GM23338 (cell line): ENCODE results near the gene OSBPL3. TPM values are rescaled to one million over a fixed set of nuclear protein-coding genes. Genes with fewer than 3 reads are reported as not detected.

ENCODE experiments used
- ATAC-seq: fragments of 200-7000 bp; cut with Tn5 transposase; 3 replicates; pipeline ENCODE4 v1.9.1; 2020
- DNase-seq: peaks from one replicate; pipeline ENCODE4 v3.0.0-alpha.2; 2015; ENCODE audit warnings: low spot score
- H2AFZ ChIP-seq: fragments of 200-600 bp; sonication (generic); 2 replicates; pipeline ENCODE4 v1.8.0; 2016; ENCODE audit warnings: antibody characterized with exemption, mild to moderate bottlenecking, moderate library complexity
- H3F3A ChIP-seq: fragments of 200-600 bp; sonication (generic); replicated peaks from 2 replicates; pipeline ENCODE4 v1.8.0; 2017; ENCODE audit warnings: antibody characterized with exemption, mixed run types, low read depth
- H3K27ac ChIP-seq: fragments of 200-600 bp; sonication (generic); 2 replicates; pipeline ENCODE4 v1.6.1; 2016; ENCODE audit warnings: low read depth
- H3K27me3 ChIP-seq: fragments of 200-600 bp; sonication (generic); 2 replicates; pipeline ENCODE4 v1.8.0; 2016; ENCODE audit warnings: mild to moderate bottlenecking, mixed run types, moderate library complexity; ENCODE audit not compliant: insufficient read depth
- H3K36me3 ChIP-seq: fragments of 200-600 bp; sonication (generic); 2 replicates; pipeline ENCODE4 v1.8.0; 2016; ENCODE audit warnings: mild to moderate bottlenecking; ENCODE audit not compliant: insufficient read depth
- H3K4me1 ChIP-seq: fragments of 200-600 bp; sonication (generic); 2 replicates; pipeline ENCODE4 v1.8.0; 2016; ENCODE audit warnings: mild to moderate bottlenecking, moderate library complexity; ENCODE audit not compliant: insufficient read depth
- H3K4me2 ChIP-seq: fragments of 200-600 bp; sonication (generic); 2 replicates; pipeline ENCODE4 v1.7.1; 2017; ENCODE audit warnings: mixed run types
- H3K4me3 ChIP-seq: fragments of 200-600 bp; sonication (generic); 2 replicates; pipeline ENCODE4 v1.6.1; 2016; ENCODE audit warnings: mixed run types
- H3K79me2 ChIP-seq: fragments of 200-600 bp; sonication (generic); replicated peaks from 2 replicates; pipeline ENCODE4 v1.8.0; 2017; ENCODE audit warnings: mild to moderate bottlenecking; ENCODE audit not compliant: insufficient read depth
- H3K9me2 ChIP-seq: fragments of 200-600 bp; sonication (generic); 2 replicates; pipeline ENCODE4 v1.8.0; 2017; ENCODE audit not compliant: insufficient read depth
- H4K20me1 ChIP-seq: fragments of 200-600 bp; sonication (generic); replicated peaks from 2 replicates; pipeline ENCODE4 v1.8.0; 2017; ENCODE audit warnings: mild to moderate bottlenecking; ENCODE audit not compliant: insufficient read depth
- H3K27ac Mint-ChIP-seq: 2 replicates; pipeline ENCODE4 v1.8.0; 2020; ENCODE audit warnings: inconsistent platforms, mild to moderate bottlenecking, moderate library complexity, mixed read lengths
- H3K27me3 Mint-ChIP-seq: 3 replicates; pipeline ENCODE4 v1.8.0; 2022; ENCODE audit warnings: low read depth, mild to moderate bottlenecking, moderate library complexity, mixed read lengths, inconsistent platforms; ENCODE audit not compliant: insufficient read depth, poor library complexity
- H3K36me3 Mint-ChIP-seq: 3 replicates; pipeline ENCODE4 v1.8.0; 2021; ENCODE audit warnings: low read depth, mild to moderate bottlenecking, inconsistent platforms, moderate library complexity, mixed read lengths
- H3K4me1 Mint-ChIP-seq: 3 replicates; pipeline ENCODE4 v1.8.0; 2020; ENCODE audit warnings: mild to moderate bottlenecking, inconsistent platforms, mixed read lengths
- H3K4me3 Mint-ChIP-seq: 3 replicates; pipeline ENCODE4 v1.8.0; 2021; ENCODE audit warnings: moderate library complexity, mild to moderate bottlenecking, inconsistent platforms, mixed read lengths
- H3K9me3 Mint-ChIP-seq: 3 replicates; pipeline ENCODE4 v1.8.0; 2020; ENCODE audit warnings: moderate library complexity, mild to moderate bottlenecking, inconsistent platforms, mixed read lengths
- CREB1 ChIP-seq: fragments of 250-450 bp; sonication (Bioruptor Pico); IDR thresholded peaks from 2 replicates; pipeline ENCODE4 v1.5.0; 2020; ENCODE audit warnings: low read depth, mild to moderate bottlenecking, moderate library complexity
- ETS1 ChIP-seq: IDR thresholded peaks from 2 replicates; pipeline ENCODE4 v1.6.1; 2016; ENCODE audit warnings: antibody characterized with exemption
- EZH2 ChIP-seq: fragments of 200-600 bp; sonication (generic); IDR thresholded peaks from one replicate; pipeline ENCODE4 v1.8.0; 2017; ENCODE audit warnings: antibody characterized with exemption, mild to moderate bottlenecking, low read depth; ENCODE audit not compliant: unreplicated experiment
- ZNF114 ChIP-seq: fragments of 250-450 bp; sonication (Bioruptor Pico); IDR thresholded peaks from 2 replicates; pipeline ENCODE4 v1.5.0; 2020; ENCODE audit warnings: mild to moderate bottlenecking, moderate library complexity
- ZNF331 ChIP-seq: fragments of 250-450 bp; sonication (Bioruptor Pico); IDR thresholded peaks from 2 replicates; pipeline ENCODE4 v1.5.0; 2020; ENCODE audit warnings: low read depth, mild to moderate bottlenecking, moderate library complexity
- ZNF462 ChIP-seq: fragments of 250-450 bp; sonication (Bioruptor Pico); IDR thresholded peaks from 2 replicates; pipeline ENCODE4 v1.5.0; 2020; ENCODE audit warnings: mild to moderate bottlenecking, moderate library complexity
- polyA plus RNA-seq: library from polyadenylated mRNA; unstranded; fragments of >200 nt; fragmentation: Nextera tagmentation; extraction: Ambion mirVana; gene quantifications from 2 replicates; pipeline ENCODE4 v1.2.1, GENCODE V29; 2016
- total RNA-seq: library from RNA; depleted of rRNA; stranded (reverse); fragments of >200 nt; shearing (Covaris generic); gene quantifications from 2 replicates; pipeline ENCODE4 v1.2.3, GENCODE V29; 2014

The OSBPL3 gene
- total and polyA plus RNA-seq, 2 experiments from 2014 or later = 7.2 to 15.7 TPM

GRCh38 chr7:24869572-24869971, 110.4 kb downstream of the OSBPL3 start (continued):
- TF ChIP-seq ETS1 = no peak

- Mint-ChIP-seq H3K27ac (no peak overlapping the region), H3K36me3 (peaks cover 7% of the 10 kb centered on the region; the same call in 1 of the 3 replicates), H3K27me3 (no peaks in the 10 kb centered on the region), H3K4me1 (peaks cover 16% of the 10 kb centered on the region), H3K4me3 (no peak overlapping the region), H3K9me3 (no peaks in the 10 kb centered on the region)
- peaks cover 10% of the 10 kb centered on the region for H3K4me1 ChIP-seq
- no peak overlapping the region for H3K4me2 ChIP-seq
- H3F3A ChIP-seq = no peaks in the 10 kb centered on the region
- H3K27me3 ChIP-seq = no peaks in the 10 kb centered on the region
- no peaks in the 10 kb centered on the region for H3K79me2 ChIP-seq
- H2AFZ ChIP-seq = no peak overlapping the region
- ATAC-seq (no peak), DNase-seq (no peak)
- no peak for TF ChIP-seq ZNF114 (CRISPR knock-in tag)
- no peak for TF ChIP-seq ZNF462 (CRISPR knock-in tag)
- no peak for TF ChIP-seq EZH2
- no peak for TF ChIP-seq CREB1
- no peak for TF ChIP-seq ZNF331 (CRISPR knock-in tag)
- H4K20me1 ChIP-seq = no peaks in the 10 kb centered on the region
- H3K36me3 ChIP-seq = no peaks in the 10 kb centered on the region
- H3K27ac ChIP-seq = no peak overlapping the region
- no peak overlapping the region for H3K4me3 ChIP-seq
- H3K9me2 ChIP-seq = no peaks in the 10 kb centered on the region
These were observed 111.2 kb downstream of the OSBPL3 start for GRCh38 chr7:24868741-24869140.
